K562 treated with DMSO at 1 percent for 12 hours (cell line): ENCODE data around the gene TMEM140. TPM values are rescaled to one million over a fixed set of nuclear protein-coding genes. Genes with fewer than 3 reads are reported as not detected.

ENCODE experiments used
- total RNA-seq: library from RNA; unstranded; fragments of 300-600 nt; gene quantifications from 2 replicates; pipeline ENCODE4 v1.2.3, GENCODE V29; 2022; ENCODE audit not compliant: insufficient read depth

Gene TMEM140
- 6.8 and 32.1 TPM in 2 replicates for total RNA-seq

DNA sequence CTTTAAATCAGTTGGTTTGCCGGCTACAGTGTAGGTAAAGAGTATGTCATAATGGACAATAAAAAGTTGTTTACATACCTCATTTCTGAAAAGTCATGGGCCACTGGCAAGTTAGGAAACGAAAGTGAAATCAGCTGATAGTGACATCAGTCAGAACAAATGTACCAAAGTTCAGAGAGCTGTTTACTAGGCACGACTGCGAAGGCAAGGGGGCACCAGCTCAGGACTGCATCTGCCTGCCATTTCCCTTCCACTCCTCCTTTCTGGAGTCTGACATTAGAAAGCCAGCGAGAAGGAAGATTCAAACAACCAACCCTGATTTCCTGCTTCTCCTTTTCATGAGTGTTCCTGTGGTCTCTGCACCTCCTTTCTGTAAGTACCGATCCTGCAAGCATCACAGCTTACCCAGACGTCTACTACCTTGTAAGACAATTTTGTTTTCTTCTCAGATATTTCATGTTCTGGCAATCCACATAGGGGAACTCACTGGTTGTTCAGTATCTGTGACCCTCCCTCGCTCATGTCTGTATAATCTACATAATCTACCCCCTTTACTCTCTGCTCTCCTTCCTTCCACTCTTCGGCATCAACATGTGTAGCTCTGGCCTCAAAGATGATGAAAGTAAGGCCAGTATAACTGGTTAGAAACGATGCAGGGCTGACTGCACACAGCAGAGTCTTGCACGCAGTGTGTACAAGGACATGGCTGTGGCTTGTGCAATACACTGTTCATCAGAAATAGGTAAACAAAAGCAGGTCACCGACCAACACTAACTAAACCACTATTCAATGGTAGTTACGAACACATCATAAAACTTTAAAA is at the start of gene TMEM140:
TSS of gene TMEM140 (plus strand) at position 174 of the 823 bp plus-strand sequence. CDS start 16,370 bp downstream, outside the sequence.

DNA sequence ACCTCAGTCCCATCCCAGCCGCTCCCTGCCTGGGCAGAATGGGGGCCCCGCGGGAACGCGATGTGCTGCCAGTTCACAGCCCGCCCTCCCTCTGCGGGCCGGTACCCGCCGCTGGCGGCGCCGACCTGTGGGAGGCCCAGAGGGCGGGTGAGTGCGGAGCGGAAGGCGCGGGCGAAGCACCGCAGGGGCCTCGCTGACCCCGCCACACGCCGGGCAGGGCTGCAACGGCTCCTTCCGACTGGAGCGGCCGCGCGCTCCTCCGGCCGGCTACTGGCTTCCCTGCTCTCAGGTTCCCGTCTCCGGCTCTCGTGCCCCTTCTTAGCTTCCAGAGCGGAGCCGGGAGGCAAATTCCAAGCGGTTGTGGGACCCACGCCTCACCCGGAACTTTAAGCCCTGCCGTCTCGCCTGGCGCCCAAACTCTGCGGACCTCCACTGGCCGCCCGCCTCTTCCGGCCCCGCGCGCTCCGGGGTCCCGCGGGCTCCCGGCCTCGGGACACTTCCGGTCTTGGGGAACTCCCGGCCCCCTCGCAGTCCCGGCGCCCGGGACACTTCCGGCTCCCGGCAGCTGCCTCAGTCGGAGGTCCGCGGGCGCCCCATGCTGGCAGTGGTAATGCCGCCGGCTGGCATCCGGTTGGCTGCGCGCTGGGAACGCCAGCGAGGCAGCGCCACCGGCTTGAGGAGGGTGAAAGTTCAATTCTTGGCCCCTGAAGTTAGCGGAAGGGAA is 22.6 kb downstream of the TMEM140 start, which contains the start of gene CYREN:
TSS of gene CYREN (minus strand) at position 434 of the 724 bp plus-strand sequence. CDS start 1,785 bp downstream, outside the sequence.

DNA sequence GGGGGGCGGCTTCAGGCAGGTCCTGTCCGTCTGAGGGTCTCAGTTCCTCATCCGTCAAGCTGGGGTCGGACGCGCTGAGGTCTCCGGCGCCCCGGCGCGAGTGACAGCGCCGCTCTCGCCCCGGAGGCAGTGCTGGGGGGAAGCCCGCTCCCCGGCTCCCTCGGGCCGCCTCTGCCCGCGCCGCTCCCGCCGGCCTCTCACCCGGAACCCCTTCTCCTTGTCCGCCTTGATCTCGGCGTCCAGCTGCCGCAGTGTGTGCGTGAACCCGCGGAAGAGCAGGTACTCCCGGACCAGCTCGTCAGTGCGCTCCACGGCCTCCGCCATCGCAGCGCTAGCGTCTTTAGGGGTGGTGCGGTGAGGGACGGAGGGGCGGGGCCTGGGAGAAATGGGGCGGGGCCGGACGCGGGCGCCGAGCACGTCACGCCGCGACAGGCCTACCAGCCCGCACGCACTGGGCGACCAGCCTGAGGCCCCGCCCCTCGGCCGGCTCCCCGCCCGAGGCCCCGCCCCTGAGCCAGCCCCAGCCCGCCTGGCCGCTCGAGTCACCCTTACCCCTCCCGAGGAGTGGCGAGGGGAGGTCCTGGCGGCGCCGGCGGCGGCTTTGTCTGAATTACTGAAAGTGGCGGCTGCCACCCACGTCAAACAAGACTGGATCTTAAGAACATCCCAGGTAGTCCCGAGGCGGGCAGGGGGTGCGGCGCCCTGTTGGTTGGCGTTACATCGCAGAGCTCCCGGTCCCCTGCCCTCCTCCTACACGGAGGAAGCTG is 63.5 kb downstream of the TMEM140 start, which contains the start of gene WDR91:
TSS of gene WDR91 (minus strand) at position 348 of the 767 bp plus-strand sequence. CDS start at position 324, 24 bp downstream.

Other genes with a start within 250 kb of the TMEM140 start
- 0.33 and 0.69 TPM in 2 replicates for gene AGBL3, start 161.6 kb upstream of the TMEM140 start, total RNA-seq
- 61.6 and 97.9 TPM in 2 replicates for gene CYREN, start 22.6 kb downstream of the TMEM140 start, total RNA-seq
- gene WDR91, start 63.5 kb downstream of the TMEM140 start, total RNA-seq, result 6.2 and 11.0 TPM in 2 replicates
- not detected in 2 replicates for gene STRA8, start 85.8 kb downstream of the TMEM140 start, total RNA-seq